ENCODE data around the gene PSME1. TPM values are rescaled to one million over a fixed set of nuclear protein-coding genes. Genes with fewer than 3 reads are reported as not detected.
A peak's percentile ranks its signal among the peaks of the same experiment; 100 is the strongest.

The PSME1 gene
- polyA plus RNA-seq, 2 of the 4 experiments (the other 2 are of a cell fraction), result 83.6 to 124 TPM

DNA sequence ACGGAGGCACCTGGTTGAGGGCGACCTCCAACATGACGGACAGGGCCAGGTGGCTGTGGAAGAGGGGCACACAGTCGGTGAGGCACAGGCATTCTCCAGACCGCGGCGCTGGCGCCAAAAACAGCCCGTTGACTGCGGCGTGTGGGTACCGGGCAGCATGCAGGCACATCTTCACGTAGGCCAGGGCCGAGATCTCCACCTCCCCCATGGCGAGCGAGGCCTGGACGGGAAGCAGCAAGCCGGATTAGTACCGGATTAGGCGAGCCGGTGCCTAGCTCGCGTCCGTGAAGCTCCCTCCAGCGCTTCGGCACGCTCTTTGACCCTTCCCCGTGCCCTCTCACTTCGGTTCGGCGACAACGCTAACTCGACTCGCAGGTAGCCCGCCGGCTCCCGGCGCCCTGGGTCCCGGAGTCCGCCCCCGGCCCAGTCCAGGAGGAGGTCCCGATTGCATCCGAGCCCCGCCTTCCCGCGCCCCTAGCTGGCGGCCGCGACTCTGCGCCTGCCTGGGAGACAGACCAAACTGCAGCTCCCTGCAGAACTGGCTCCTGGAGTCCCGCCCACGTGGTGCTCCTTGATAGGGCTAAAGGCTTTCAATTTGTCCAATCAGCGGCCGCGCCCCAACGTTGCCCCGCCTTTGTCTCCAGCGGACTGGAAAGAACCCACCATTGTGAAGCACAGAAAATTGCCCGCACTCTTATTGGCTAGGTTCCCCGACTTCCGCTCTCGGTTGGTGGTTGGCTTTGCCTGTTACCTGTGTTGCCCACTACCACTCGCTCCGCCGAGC lies 5.3 kb downstream of the PSME1 start, which contains the start of gene EMC9 (continued):
- TF ChIP-seq, protein P1, sequence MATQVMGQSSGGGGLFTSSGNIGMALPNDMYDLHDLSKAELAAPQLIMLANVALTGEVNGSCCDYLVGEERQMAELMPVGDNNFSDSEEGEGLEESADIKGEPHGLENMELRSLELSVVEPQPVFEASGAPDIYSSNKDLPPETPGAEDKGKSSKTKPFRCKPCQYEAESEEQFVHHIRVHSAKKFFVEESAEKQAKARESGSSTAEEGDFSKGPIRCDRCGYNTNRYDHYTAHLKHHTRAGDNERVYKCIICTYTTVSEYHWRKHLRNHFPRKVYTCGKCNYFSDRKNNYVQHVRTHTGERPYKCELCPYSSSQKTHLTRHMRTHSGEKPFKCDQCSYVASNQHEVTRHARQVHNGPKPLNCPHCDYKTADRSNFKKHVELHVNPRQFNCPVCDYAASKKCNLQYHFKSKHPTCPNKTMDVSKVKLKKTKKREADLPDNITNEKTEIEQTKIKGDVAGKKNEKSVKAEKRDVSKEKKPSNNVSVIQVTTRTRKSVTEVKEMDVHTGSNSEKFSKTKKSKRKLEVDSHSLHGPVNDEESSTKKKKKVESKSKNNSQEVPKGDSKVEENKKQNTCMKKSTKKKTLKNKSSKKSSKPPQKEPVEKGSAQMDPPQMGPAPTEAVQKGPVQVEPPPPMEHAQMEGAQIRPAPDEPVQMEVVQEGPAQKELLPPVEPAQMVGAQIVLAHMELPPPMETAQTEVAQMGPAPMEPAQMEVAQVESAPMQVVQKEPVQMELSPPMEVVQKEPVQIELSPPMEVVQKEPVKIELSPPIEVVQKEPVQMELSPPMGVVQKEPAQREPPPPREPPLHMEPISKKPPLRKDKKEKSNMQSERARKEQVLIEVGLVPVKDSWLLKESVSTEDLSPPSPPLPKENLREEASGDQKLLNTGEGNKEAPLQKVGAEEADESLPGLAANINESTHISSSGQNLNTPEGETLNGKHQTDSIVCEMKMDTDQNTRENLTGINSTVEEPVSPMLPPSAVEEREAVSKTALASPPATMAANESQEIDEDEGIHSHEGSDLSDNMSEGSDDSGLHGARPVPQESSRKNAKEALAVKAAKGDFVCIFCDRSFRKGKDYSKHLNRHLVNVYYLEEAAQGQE (IDR thresholded peaks at IDR 0.05), result no peak
- no peak for TF ChIP-seq BHLHE40 (IDR thresholded peaks at IDR 0.05; ENCODE audit: low read depth, low read length)
- no peak for TF ChIP-seq EHF (CRISPR knock-in tag; IDR thresholded peaks at IDR 0.05)
- TF ChIP-seq, protein P2, sequence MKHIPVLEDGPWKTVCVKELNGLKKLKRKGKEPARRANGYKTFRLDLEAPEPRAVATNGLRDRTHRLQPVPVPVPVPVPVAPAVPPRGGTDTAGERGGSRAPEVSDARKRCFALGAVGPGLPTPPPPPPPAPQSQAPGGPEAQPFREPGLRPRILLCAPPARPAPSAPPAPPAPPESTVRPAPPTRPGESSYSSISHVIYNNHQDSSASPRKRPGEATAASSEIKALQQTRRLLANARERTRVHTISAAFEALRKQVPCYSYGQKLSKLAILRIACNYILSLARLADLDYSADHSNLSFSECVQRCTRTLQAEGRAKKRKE (CRISPR knock-in tag; IDR thresholded peaks at IDR 0.05; ENCODE audit: low read depth), result no peak
- peak; percentile 89 for TF ChIP-seq USF2 (IDR thresholded peaks at IDR 0.05)
- no peak for TF ChIP-seq FOSL2 (IDR thresholded peaks at IDR 0.05)
- no peak for TF ChIP-seq FOSL2 (CRISPR knock-in tag; IDR thresholded peaks at IDR 0.05)
- TF ChIP-seq HOXB13 (CRISPR knock-in tag; IDR thresholded peaks at IDR 0.05; ENCODE audit: low read depth), result no peak
- TF ChIP-seq CEBPB (IDR thresholded peaks at IDR 0.05), result peak in 1 of 2 experiments; percentile 51; a peak in 1 of 4 replicates
- TF ChIP-seq MAZ (IDR thresholded peaks at IDR 0.05; ENCODE audit: borderline replicate concordance, low read depth, low read length), result no peak
- TF ChIP-seq RNF2 (IDR thresholded peaks at IDR 0.05; ENCODE audit: borderline replicate concordance, low read depth), result no peak
- peak; percentile 88 for TF ChIP-seq JUN (IDR thresholded peaks at IDR 0.05)

DNA sequence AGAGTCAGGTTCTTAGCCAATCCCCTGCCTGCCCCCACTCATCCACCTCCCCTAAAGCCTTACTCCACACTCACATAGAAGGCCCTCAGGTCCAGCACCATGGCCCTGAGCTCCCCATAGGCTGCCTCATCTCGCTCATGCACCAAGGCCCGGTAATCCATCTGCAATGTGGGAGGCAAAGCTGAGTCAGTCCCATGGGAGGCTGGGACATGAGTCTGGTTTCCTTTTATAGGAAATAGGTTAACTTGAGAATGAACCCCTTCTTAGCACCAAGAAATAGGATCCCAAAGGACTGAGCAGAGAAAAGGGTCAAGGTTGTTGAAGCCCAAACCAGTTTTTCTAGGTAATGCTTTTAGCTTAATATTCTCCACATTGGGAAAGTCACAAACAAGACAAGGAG lies 7.5 kb downstream of the PSME1 start:
- no peak overlapping the region for H3K4me2 ChIP-seq
- no peak for FAIRE-seq
- no peak overlapping the region for H3K4me3 ChIP-seq
- WGBS (ENCODE audit: missing lambda C conversion rate), result 95% methylated on average over 2 of the region's 2 CpGs
- ChIA-PET CTCF (interaction anchor here (1.1 to 12.6 kb wide), 3 partner anchors 8 to 19 kb away, joined by 3 to 168 read pairs (median 3); partner anchors contain the start of genes IRF9 and PSME1), POLR2A (no interaction called here)
- H3K4me1 ChIP-seq, result peaks cover 31% of the 10 kb centered on the region
- DNase-seq (ENCODE audit: low read depth in 1 of 2, low spot score in 1 of 2), result no peak
- ATAC-seq, result no peak
- H3K9me3 ChIP-seq, result no peaks in the 10 kb centered on the region
- no peak overlapping the region for H3K27ac ChIP-seq
- TF ChIP-seq HOXA7 (CRISPR knock-in tag; IDR thresholded peaks at IDR 0.05) (no peak), EP300 (IDR thresholded peaks at IDR 0.05) (no peak), HDAC2 (IDR thresholded peaks at IDR 0.05) (no peak), RARB (CRISPR knock-in tag; IDR thresholded peaks at IDR 0.05) (no peak), KDM5A (IDR thresholded peaks at IDR 0.05) (no peak), HEYL (CRISPR knock-in tag; IDR thresholded peaks at IDR 0.05) (no peak), CTCF (IDR thresholded peaks at IDR 0.05) (no peak), TP53 (CRISPR knock-in tag; IDR thresholded peaks at IDR 0.05) (no peak), MYC (IDR thresholded peaks at IDR 0.05; ENCODE audit: borderline replicate concordance, low read length) (no peak), FOSB (CRISPR knock-in tag; IDR thresholded peaks at IDR 0.05) (no peak), MAFK (IDR thresholded peaks at IDR 0.05; ENCODE audit: partially characterized antibody) (no peak), RNF2 (IDR thresholded peaks at IDR 0.05; ENCODE audit: borderline replicate concordance, low read depth) (no peak), ELK1 (IDR thresholded peaks at IDR 0.05; ENCODE audit: low read depth, low read length) (no peak), MAZ (IDR thresholded peaks at IDR 0.05; ENCODE audit: borderline replicate concordance, low read depth, low read length) (no peak)
- TF ChIP-seq, protein P3, sequence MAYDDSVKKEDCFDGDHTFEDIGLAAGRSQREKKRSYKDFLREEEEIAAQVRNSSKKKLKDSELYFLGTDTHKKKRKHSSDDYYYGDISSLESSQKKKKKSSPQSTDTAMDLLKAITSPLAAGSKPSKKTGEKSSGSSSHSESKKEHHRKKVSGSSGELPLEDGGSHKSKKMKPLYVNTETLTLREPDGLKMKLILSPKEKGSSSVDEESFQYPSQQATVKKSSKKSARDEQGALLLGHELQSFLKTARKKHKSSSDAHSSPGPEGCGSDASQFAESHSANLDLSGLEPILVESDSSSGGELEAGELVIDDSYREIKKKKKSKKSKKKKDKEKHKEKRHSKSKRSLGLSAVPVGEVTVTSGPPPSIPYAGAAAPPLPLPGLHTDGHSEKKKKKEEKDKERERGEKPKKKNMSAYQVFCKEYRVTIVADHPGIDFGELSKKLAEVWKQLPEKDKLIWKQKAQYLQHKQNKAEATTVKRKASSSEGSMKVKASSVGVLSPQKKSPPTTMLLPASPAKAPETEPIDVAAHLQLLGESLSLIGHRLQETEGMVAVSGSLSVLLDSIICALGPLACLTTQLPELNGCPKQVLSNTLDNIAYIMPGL (CRISPR knock-in tag; IDR thresholded peaks at IDR 0.05; ENCODE audit: borderline replicate concordance), result no peak

All from A549 (cell line).